Stomach (tissue), 4 donors: ENCODE results near the gene POLR1C.
"Not testable (repeated sequence)": the region's sequence is repeated elsewhere in the genome, so short reads cannot be mapped to it uniquely, and the experiment has no call there.

Experiments
- CTCF ChIP-seq, 7 experiments: fragments of 450-650 bp in 4 of 7; fragments of 200-600 bp in 3 of 7; sonication (generic) in 3 of 7; IDR thresholded peaks; one replicate each; pipeline ENCODE4 v1.5.1; 2016 to 2019; ENCODE audit warnings: antibody characterized with exemption in 7 of 7, control low read depth in 2 of 7, mild to moderate bottlenecking in 1 of 7
- EP300 ChIP-seq: sonication (generic); formaldehyde crosslinking; IDR thresholded peaks from one replicate; pipeline ENCODE4 v1.6.1; 2017; ENCODE audit warnings: antibody characterized with exemption
- POLR2A ChIP-seq, 4 donors: fragments of 450-650 bp; IDR thresholded peaks; one replicate each; pipeline ENCODE4 v1.6.1; 2016; ENCODE audit warnings: antibody characterized with exemption in 4 of 4, control low read depth in 2 of 4, mild to moderate bottlenecking in 1 of 4, moderate library complexity in 1 of 4
- POLR2AphosphoS5 ChIP-seq, 3 donors: sonication (generic); formaldehyde crosslinking; IDR thresholded peaks; one replicate each; pipeline ENCODE4 v1.6.1; 2016; ENCODE audit warnings: antibody characterized with exemption in 3 of 3

GRCh38 chr6:43467265-43467664 is 49.6 kb upstream of the POLR1C start:
- not testable (repeated sequence) for TF ChIP-seq POLR2AphosphoS5 (IDR thresholded peaks at IDR 0.05); CTCF (IDR thresholded peaks at IDR 0.05); EP300; POLR2A (IDR thresholded peaks at IDR 0.05)
